H9 (cell line): ENCODE data around the gene TASOR2. TPM values are rescaled to one million over a fixed set of nuclear protein-coding genes. Genes with fewer than 3 reads are reported as not detected.

Source experiments
- DNase-seq: peaks from one replicate; pipeline ENCODE4 v3.0.0-alpha.2; 2017
- H2AFZ ChIP-seq: one replicate; pipeline ENCODE4 v1.6.1; 2013; ENCODE audit warnings: mild to moderate bottlenecking, low read length, control low read depth, moderate library complexity
- H2AK5ac ChIP-seq: 2 replicates; pipeline ENCODE4 v1.6.1; 2013; ENCODE audit warnings: low read length, control low read depth, mixed read lengths; ENCODE audit not compliant: insufficient read length
- H2BK120ac ChIP-seq: one replicate; pipeline ENCODE4 v1.6.1; 2013; ENCODE audit warnings: low read depth, mild to moderate bottlenecking, low read length, control low read depth, inconsistent platforms; ENCODE audit not compliant: poor library complexity, severe bottlenecking
- H2BK12ac ChIP-seq: 2 replicates; pipeline ENCODE4 v1.6.1; 2013; ENCODE audit warnings: low read length, control low read depth, mixed read lengths, low read depth; ENCODE audit not compliant: insufficient read length
- H2BK15ac ChIP-seq: 2 replicates; pipeline ENCODE4 v1.6.1; 2013; ENCODE audit warnings: low read depth, low read length, control low read depth
- H2BK20ac ChIP-seq: one replicate; pipeline ENCODE4 v1.6.1; 2013; ENCODE audit warnings: low read depth, mild to moderate bottlenecking, low read length, control low read depth, inconsistent platforms; ENCODE audit not compliant: poor library complexity, severe bottlenecking
- H2BK5ac ChIP-seq: 2 replicates; pipeline ENCODE4 v1.6.1; 2013; ENCODE audit warnings: low read length, control low read depth, mixed read lengths; ENCODE audit not compliant: insufficient read length
- H3K14ac ChIP-seq: 2 replicates; pipeline ENCODE4 v1.6.1; 2013; ENCODE audit warnings: low read length, control low read depth; ENCODE audit not compliant: insufficient read depth
- H3K18ac ChIP-seq: 2 replicates; pipeline ENCODE4 v1.6.1; 2013; ENCODE audit warnings: low read depth, mild to moderate bottlenecking, mixed read lengths, low read length, control low read depth; ENCODE audit not compliant: insufficient read length
- H3K23ac ChIP-seq: 2 replicates; pipeline ENCODE4 v1.6.1; 2013; ENCODE audit warnings: low read length, control low read depth, mixed read lengths, low read depth; ENCODE audit not compliant: insufficient read length
- H3K23me2 ChIP-seq: 2 replicates; pipeline ENCODE4 v1.6.1; 2013; ENCODE audit warnings: low read depth, mild to moderate bottlenecking, mixed read lengths, low read length, control low read depth; ENCODE audit not compliant: insufficient read length, poor library complexity, severe bottlenecking
- H3K27ac ChIP-seq: 2 replicates; pipeline ENCODE4 v1.5.1; 2013; ENCODE audit warnings: low read length, control low read depth, mixed read lengths, low read depth; ENCODE audit not compliant: insufficient read length
- H3K27me3 ChIP-seq: 2 replicates; pipeline ENCODE4 v1.6.1; 2013; ENCODE audit warnings: low read length, control low read depth, inconsistent platforms; ENCODE audit not compliant: insufficient read depth
- H3K4ac ChIP-seq: 2 replicates; pipeline ENCODE4 v1.6.1; 2013; ENCODE audit warnings: low read depth, mild to moderate bottlenecking, control low read depth, inconsistent platforms, low read length, moderate library complexity
- H3K4me1 ChIP-seq: 2 replicates; pipeline ENCODE4 v1.6.1; 2013; ENCODE audit warnings: low read length, control low read depth, inconsistent platforms; ENCODE audit not compliant: insufficient read depth
- H3K4me2 ChIP-seq: 2 replicates; pipeline ENCODE4 v1.6.1; 2013; ENCODE audit warnings: low read length, control low read depth, mixed read lengths; ENCODE audit not compliant: insufficient read length, insufficient read depth
- H3K56ac ChIP-seq: 2 replicates; pipeline ENCODE4 v1.6.1; 2013; ENCODE audit warnings: low read depth, mild to moderate bottlenecking, mixed read lengths, low read length, control low read depth; ENCODE audit not compliant: insufficient read length
- H3K79me1 ChIP-seq: 2 replicates; pipeline ENCODE4 v1.6.1; 2013; ENCODE audit warnings: low read depth, mild to moderate bottlenecking, moderate library complexity, low read length, control low read depth, inconsistent platforms; ENCODE audit not compliant: insufficient read depth, poor library complexity, severe bottlenecking
- H3K79me2 ChIP-seq: 2 replicates; pipeline ENCODE4 v1.6.1; 2013; ENCODE audit warnings: low read length, control low read depth, inconsistent platforms; ENCODE audit not compliant: insufficient read depth
- H3K9ac ChIP-seq: 2 replicates; pipeline ENCODE4 v1.6.1; 2013; ENCODE audit warnings: low read length, control low read depth, mixed read lengths; ENCODE audit not compliant: insufficient read length; ENCODE audit errors: extremely low read depth
- H3K9me3 ChIP-seq: one replicate; pipeline ENCODE4 v1.6.1; 2013; ENCODE audit warnings: low read depth, low read length, inconsistent platforms; ENCODE audit not compliant: control insufficient read depth
- H3T11ph ChIP-seq: one replicate; pipeline ENCODE4 v1.6.1; 2013; ENCODE audit warnings: mild to moderate bottlenecking, low read length, control low read depth, inconsistent platforms
- H4K20me1 ChIP-seq: one replicate; pipeline ENCODE4 v1.6.1; 2013; ENCODE audit not compliant: control insufficient read depth, insufficient read length, insufficient read depth
- H4K5ac ChIP-seq: 2 replicates; pipeline ENCODE4 v1.6.1; 2013; ENCODE audit warnings: low read depth, mild to moderate bottlenecking, mixed read lengths, low read length, control low read depth; ENCODE audit not compliant: insufficient read length
- H4K8ac ChIP-seq: replicated peaks from 2 replicates; pipeline ENCODE4 v1.6.1; 2013; ENCODE audit warnings: low read length, control low read depth, mixed read lengths, low read depth; ENCODE audit not compliant: insufficient read length
- H4K91ac ChIP-seq: 2 replicates; pipeline ENCODE4 v1.6.1; 2013; ENCODE audit warnings: low read depth, mild to moderate bottlenecking, moderate library complexity, mixed read lengths, low read length, control low read depth; ENCODE audit not compliant: insufficient read length
- H3K27ac Mint-ChIP-seq, 3 experiments: 2 replicates in 2 of 3; 3 replicates in 1 of 3; pipeline ENCODE4 v1.8.0; 2020 to 2021; ENCODE audit warnings: mixed read lengths in 3 of 3, mild to moderate bottlenecking in 1 of 3, moderate library complexity in 1 of 3
- H3K27me3 Mint-ChIP-seq: 2 replicates; pipeline ENCODE4 v1.8.0; 2021; ENCODE audit warnings: low read depth, mild to moderate bottlenecking, moderate library complexity, mixed read lengths
- H3K36me3 Mint-ChIP-seq, 3 experiments: 2 replicates in 2 of 3; 3 replicates in 1 of 3; pipeline ENCODE4 v1.8.0; 2020 to 2021; ENCODE audit warnings: low read depth in 3 of 3, mixed read lengths in 3 of 3; ENCODE audit not compliant: insufficient read depth in 1 of 3
- H3K4me1 Mint-ChIP-seq, 2 experiments: 2 replicates each; pipeline ENCODE4 v1.8.0; 2020; ENCODE audit warnings: mixed read lengths in 2 of 2
- H3K4me3 Mint-ChIP-seq, 2 experiments: 2 replicates in 1 of 2; 3 replicates in 1 of 2; pipeline ENCODE4 v1.8.0; 2020 to 2021; ENCODE audit warnings: mild to moderate bottlenecking in 2 of 2, mixed read lengths in 2 of 2, moderate library complexity in 1 of 2
- H3K9me3 Mint-ChIP-seq, 2 experiments: 2 replicates in 1 of 2; 3 replicates in 1 of 2; pipeline ENCODE4 v1.8.0; 2020; ENCODE audit warnings: mild to moderate bottlenecking in 2 of 2, mixed read lengths in 2 of 2, moderate library complexity in 1 of 2
- CTCF ChIP-seq: fragments of 200-600 bp; sonication (generic); conservative IDR thresholded peaks from 3 replicates; pipeline ENCODE4 v1.8.0; 2021; ENCODE audit warnings: antibody characterized with exemption, mild to moderate bottlenecking
- WGBS: extraction: QIAGEN DNeasy Blood & Tissue Kit; methylation state at CpG from one replicate; pipeline ENCODE4 v1.1.7; 2013; ENCODE audit warnings: missing lambda C conversion rate, low lambda C conversion rate, mixed read lengths; ENCODE audit not compliant: insufficient read length; ENCODE audit errors: extremely low coverage; 5-methylcytosine and 5-hydroxymethylcytosine counted together
- total RNA-seq: library from RNA; stranded (reverse); gene quantifications from 2 replicates; pipeline ENCODE4 v1.2.1, GENCODE V29; 2021

Gene TASOR2
- total RNA-seq, 1 experiment from 2014 or later, result 64.5 TPM

GRCh38 chr10:5651388-5651764 lies 33.3 kb upstream of the TASOR2 start:
- Histone ChIP-seq H4K91ac (no peak overlapping the region), H4K5ac (no peak overlapping the region), H2AK5ac (no peak overlapping the region), H3K4me2 (no peak overlapping the region), H4K8ac (no peak overlapping the region), H2BK5ac (no peak overlapping the region), H3K23me2 (no peaks in the 10 kb centered on the region), H3K23ac (no peak overlapping the region), H3K14ac (no peak overlapping the region), H4K20me1 (no peaks in the 10 kb centered on the region), H3K18ac (no peak overlapping the region), H2BK120ac (no peak overlapping the region), H3K9me3 (no peaks in the 10 kb centered on the region), H3K79me1 (no peaks in the 10 kb centered on the region), H3T11ph (no peak overlapping the region), H2AFZ (no peak overlapping the region), H2BK20ac (no peak overlapping the region), H3K4ac (no peak overlapping the region), H3K27ac (no peak overlapping the region), H2BK12ac (no peak overlapping the region), H3K9ac (no peak overlapping the region), H3K27me3 (no peaks in the 10 kb centered on the region), H3K4me1 (no peaks in the 10 kb centered on the region), H2BK15ac (no peak overlapping the region), H3K79me2 (peaks cover 1% of the 10 kb centered on the region; the same call in 1 of the 2 replicates), H3K56ac (no peak overlapping the region)
- WGBS, result no CpG with 5 or more reads among the region's 11 CpGs
- Mint-ChIP-seq H3K4me3 (no peak overlapping the region), H3K4me1 (peaks cover 19 to 22% of the 10 kb centered on the region in 2 experiments), H3K9me3 (no peaks in the 10 kb centered on the region), H3K36me3 (peaks cover 13 to 30% (median 22%) of the 10 kb centered on the region in 3 experiments; a peak in 6 of 7 replicates), H3K27me3 (no peaks in the 10 kb centered on the region), H3K27ac (peak overlapping the region in 1 of 3 experiments; percentile 47; a peak in 3 of 7 replicates)
- TF ChIP-seq CTCF, result no peak
- DNase-seq, result no peak
